Kidney (tissue), 14 donors: ENCODE data around the gene F2RL3. TPM values are rescaled to one million over a fixed set of nuclear protein-coding genes. Genes with fewer than 3 reads are reported as not detected.

Experiments used
- DNase-seq, 5 donors: peaks; one replicate each; pipeline ENCODE4 v3.0.0-alpha.2; 2013 to 2020
- FAIRE-seq: peaks from 2 replicates; lab custom pipeline; 2012; peaks lifted over from hg19 to GRCh38; lab: Jason Lieb, UNC
- H3K27ac ChIP-seq, 2 donors: one replicate each; pipeline ENCODE4 v1.7.0; 2013; ENCODE audit warnings: low read depth in 2 of 2, low read length in 2 of 2, inconsistent platforms in 1 of 2
- H3K27me3 ChIP-seq: one replicate; pipeline ENCODE4 v1.7.1; 2013; ENCODE audit warnings: low read length, inconsistent platforms; ENCODE audit not compliant: control insufficient read depth, insufficient read depth
- H3K36me3 ChIP-seq, 3 donors: one replicate each; pipeline versions ENCODE4 v1.7.0 to v1.7.1; 2013; ENCODE audit warnings: low read length in 3 of 3, control low read depth in 1 of 3, inconsistent platforms in 1 of 3; ENCODE audit not compliant: insufficient read depth in 3 of 3, control insufficient read depth in 2 of 3
- H3K4me1 ChIP-seq, 3 donors: one replicate each; pipeline versions ENCODE4 v1.7.0 to v1.7.1; 2013; ENCODE audit warnings: low read length in 3 of 3, inconsistent platforms in 1 of 3, low read depth in 1 of 3; ENCODE audit not compliant: control insufficient read depth in 2 of 3, insufficient read depth in 2 of 3
- H3K4me3 ChIP-seq, 3 donors: one replicate each; pipeline versions ENCODE4 v1.7.0 to v1.8.1; 2013; ENCODE audit warnings: low read length in 3 of 3, control low read depth in 1 of 3, inconsistent platforms in 1 of 3
- H3K9ac ChIP-seq, 3 donors: one replicate each; pipeline versions ENCODE4 v1.7.0 to v1.7.1; 2013; ENCODE audit warnings: low read length in 3 of 3, control low read depth in 1 of 3, inconsistent platforms in 1 of 3
- H3K9me3 ChIP-seq, 3 donors: one replicate each; pipeline versions ENCODE4 v1.7.0 to v1.7.1; 2013; ENCODE audit warnings: low read length in 3 of 3, control low read depth in 1 of 3, inconsistent platforms in 1 of 3; ENCODE audit not compliant: control insufficient read depth in 2 of 3, insufficient read depth in 1 of 3
- CTCF ChIP-seq: IDR thresholded peaks from 3 replicates; pipeline ENCODE4 v1.5.1; 2012; ENCODE audit warnings: mild to moderate bottlenecking, moderate library complexity, borderline replicate concordance; ENCODE audit not compliant: insufficient read depth; ENCODE audit errors: extremely low read depth
- intact Hi-C: fragments of 100-400 bp; cut with DNase I; formaldehyde crosslinking; loops from one replicate; pipeline ENCODE4 v1.11.1; 2022
- polyA plus RNA-seq: library from polyadenylated mRNA; stranded (reverse); fragments of 350-450 nt; fragmentation: Illumina TruSeq; extraction: RNeasy Lipid Tissue Mini Kit (QIAGEN cat#74804); gene quantifications from one replicate; pipeline ENCODE4 v1.2.3, GENCODE V29; 2014; ENCODE audit warnings: low read depth, low replicate concordance; ENCODE audit not compliant: insufficient read depth
- total RNA-seq: library from RNA; stranded (reverse); fragmentation: NEBNext Ultra II Directional; extraction: Animal tissue kit (Norgen Biotek cat#: 25700); gene quantifications from one replicate; pipeline ENCODE4 v1.2.1, GENCODE V29; 2021
- donor health status: control.
- donor health status: control.
- donor health status: control.
- donor health status: control.
- donor health status: control.
- donor health status: DM: yes; HTN: yes; CAD: no.
- donor health status: Normal renal cell carcinoma (clear cell type).

The F2RL3 gene
- total and polyA plus RNA-seq, 2 donors from 2014 or later, result 1.4 to 3.2 TPM

DNA sequence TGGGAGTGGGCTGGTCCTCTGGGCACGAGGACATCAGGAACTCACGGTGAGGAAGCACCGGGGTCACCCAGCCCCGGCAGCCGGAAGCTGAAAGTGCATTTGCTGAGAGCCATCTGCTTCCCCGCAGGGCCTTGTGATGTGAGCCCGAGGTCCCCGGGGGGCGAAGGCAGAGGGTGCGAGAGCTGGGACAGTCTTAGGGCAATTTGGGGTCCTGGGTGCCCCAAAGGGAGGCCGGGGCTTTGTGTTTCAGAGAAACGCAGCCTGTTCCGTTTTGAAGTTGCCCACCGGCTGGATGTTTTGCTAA, 4.8 kb downstream of the F2RL3 start:
- intact Hi-C loops, result no loop called here
- H3K9me3 ChIP-seq, result no peaks in the 10 kb centered on the region
- H3K27me3 ChIP-seq, result no peaks in the 10 kb centered on the region
- no peak overlapping the region for H3K27ac ChIP-seq
- H3K4me3 ChIP-seq, result no peak overlapping the region
- peaks cover 0 to 2% (median 0%) of the 10 kb centered on the region in 3 donors for H3K4me1 ChIP-seq
- no peak overlapping the region for H3K9ac ChIP-seq
- peak in 1 of 5 donors; percentile 76 for DNase-seq
- no peak for FAIRE-seq
- TF ChIP-seq CTCF, result no peak
- H3K36me3 ChIP-seq, result no peaks in the 10 kb centered on the region

DNA sequence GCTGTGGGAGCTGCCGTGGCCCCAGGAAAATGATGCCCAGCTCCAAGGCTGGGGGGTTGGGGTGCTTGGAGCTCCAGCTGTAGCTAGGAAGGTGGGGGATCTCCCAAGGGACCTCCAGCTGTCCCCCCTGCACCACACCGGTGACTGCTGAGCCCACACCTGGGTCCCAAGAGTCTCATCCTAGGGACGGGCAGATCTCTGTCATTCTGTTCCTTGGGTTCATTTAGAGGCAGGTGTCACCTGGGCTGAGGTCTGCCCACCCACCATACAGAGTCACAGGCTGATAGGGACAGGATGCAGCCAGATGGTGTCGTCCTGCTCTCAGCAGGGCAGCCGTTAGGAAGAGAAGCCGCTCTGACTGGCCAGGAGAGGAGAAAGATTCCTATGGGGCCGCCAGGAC, 5.3 kb downstream of the F2RL3 start:
- no peaks in the 10 kb centered on the region for H3K9me3 ChIP-seq
- DNase-seq (no peak), FAIRE-seq (no peak)
- no peak overlapping the region for H3K9ac ChIP-seq
- intact Hi-C loops, result no loop called here
- no peak overlapping the region for H3K4me3 ChIP-seq
- no peak overlapping the region for H3K27ac ChIP-seq
- no peaks in the 10 kb centered on the region for H3K27me3 ChIP-seq
- peaks cover 0 to 2% (median 0%) of the 10 kb centered on the region in 3 donors for H3K4me1 ChIP-seq
- TF ChIP-seq CTCF, result no peak
- H3K36me3 ChIP-seq, result no peaks in the 10 kb centered on the region

DNA sequence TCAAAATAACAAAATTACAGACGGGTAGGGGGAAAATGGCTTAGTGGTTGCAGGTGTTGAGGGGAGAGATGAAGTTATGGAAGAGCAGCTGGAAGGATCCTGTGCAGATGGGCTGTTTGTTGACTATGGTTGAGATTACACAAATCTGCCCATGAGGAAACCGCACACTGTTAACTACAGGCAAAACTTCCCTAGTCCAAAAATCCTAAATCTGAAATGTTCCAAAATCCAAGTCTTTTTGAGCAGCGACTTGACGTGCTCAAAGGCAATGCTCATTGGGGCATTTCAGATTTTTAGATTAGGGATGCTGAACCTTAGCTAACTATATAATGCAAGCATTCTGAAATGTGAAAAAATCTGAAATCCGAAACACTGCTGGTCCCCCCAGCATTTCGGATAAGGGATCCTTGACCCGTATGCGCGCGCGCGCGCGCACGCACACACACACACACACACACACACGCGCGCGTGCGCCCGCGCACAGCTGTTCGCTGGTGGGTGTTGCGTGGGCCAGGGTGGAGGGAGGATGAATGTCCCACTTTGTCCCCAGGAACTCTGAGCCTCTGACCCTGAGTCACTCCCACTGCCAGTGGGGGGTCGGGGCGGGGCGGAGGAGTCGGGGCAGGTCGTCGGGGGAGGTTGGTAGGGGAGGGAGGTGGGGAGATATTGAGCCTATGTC, 6.8 kb downstream of the F2RL3 start:
- TF ChIP-seq CTCF, result no peak
- H3K9ac ChIP-seq, result peak overlapping the region in 1 of 3 donors; percentile 26
- H3K36me3 ChIP-seq, result no peaks in the 10 kb centered on the region
- no peaks in the 10 kb centered on the region for H3K9me3 ChIP-seq
- intact Hi-C loops, result no loop called here
- FAIRE-seq (no peak), DNase-seq (peak in 4 of 5 donors; percentile 21 to 81 (median 44))
- H3K27ac ChIP-seq, result no peak overlapping the region
- H3K4me3 ChIP-seq, result peak overlapping the region in 1 of 3 donors; percentile 41
- H3K4me1 ChIP-seq, result peaks cover 0 to 2% (median 0%) of the 10 kb centered on the region in 3 donors
- H3K27me3 ChIP-seq, result no peaks in the 10 kb centered on the region
